VCaP (cell line): Measurements from ENCODE around the gene TAS2R7.
"Not testable (repeated sequence)": the region's sequence is repeated elsewhere in the genome, so short reads cannot be mapped to it uniquely, and the experiment has no call there.

Source experiments
- H3K27ac ChIP-seq: fragments of 450-650 bp; 2 replicates; pipeline ENCODE4 v1.5.1; 2017
- CTCF ChIP-seq: fragments of 450-650 bp; conservative IDR thresholded peaks from 2 replicates; pipeline ENCODE4 v1.5.1; 2017; ENCODE audit warnings: mild to moderate bottlenecking, moderate library complexity

TAS2R7 gene

DNA sequence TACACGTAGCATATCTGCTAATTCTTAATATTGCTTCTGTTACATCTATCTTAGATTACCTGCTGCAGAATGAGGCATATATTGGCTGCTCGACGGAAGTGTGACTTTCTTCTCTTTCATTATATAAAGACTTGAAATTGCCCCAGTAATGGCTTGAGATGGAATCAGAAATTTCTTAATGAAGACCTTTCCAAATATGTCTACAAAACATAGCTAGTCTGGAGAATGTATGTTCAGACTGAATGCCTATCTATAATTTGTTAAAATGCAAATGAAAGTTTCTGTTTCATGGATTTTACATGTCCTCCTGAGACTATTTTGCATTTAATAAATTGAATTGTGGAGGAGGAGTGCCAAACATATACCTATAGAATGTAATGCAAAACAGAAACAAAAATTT is 23.8 kb upstream of the TAS2R7 start, which contains the start of gene TAS2R10:
TSS of gene TAS2R10 (minus strand) at position 101 of the 400 bp plus-strand sequence. CDS start at position 12, 89 bp downstream.
- H3K27ac ChIP-seq = no peak within 1 kb of the TSS
- no peak for TF ChIP-seq CTCF

DNA sequence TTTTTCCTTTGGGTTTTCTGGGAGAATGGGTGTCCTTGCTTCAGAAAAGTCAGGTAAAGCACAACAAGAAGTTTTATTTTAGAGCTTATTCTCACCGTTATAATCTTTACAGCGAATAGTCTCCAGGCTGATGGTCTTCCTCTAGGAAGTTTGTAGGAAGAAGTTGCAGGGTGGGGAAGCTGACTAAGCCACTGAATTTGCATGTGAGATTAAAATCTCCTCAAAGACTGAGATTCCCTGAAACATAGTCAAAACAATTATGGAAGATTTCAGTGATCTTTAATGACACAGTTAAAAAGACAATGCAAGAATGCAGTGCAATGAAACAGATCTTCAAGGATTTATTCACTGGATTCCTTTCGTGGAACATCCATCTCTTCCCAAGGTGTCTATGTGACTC is 22.5 kb upstream of the TAS2R7 start:
- no peak overlapping the region for H3K27ac ChIP-seq
- TF ChIP-seq CTCF = no peak

DNA sequence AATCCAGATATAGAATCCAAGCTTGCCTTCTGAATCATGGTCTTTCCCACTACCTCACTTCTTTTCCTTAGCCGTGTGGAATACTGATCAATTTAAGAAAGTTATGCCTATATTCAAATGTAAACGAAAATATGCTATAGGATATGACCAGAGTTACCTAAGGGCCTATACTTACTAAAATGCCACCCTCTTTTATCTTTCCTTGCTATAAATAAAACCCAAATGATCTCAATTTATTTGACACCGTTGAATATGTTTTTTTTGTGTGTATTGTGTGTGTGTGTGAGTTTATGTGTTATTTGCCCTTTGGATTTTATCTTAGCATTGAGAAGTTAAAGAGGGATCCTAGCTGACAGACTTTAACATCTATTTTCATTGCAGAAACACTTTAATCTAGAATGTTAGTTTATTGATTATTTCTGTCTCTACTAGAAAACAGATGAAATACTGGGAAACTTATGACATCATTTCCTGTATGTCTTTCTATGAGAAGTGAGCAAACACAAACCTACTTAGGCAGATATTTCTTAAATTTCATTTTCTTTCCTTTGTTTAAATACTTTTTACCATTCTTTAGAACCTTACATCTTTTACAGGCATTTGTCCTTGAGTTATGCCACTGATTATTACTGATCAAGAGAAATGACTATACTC is 9.6 kb upstream of the TAS2R7 start:
- H3K27ac ChIP-seq = no peak overlapping the region
- TF ChIP-seq CTCF = no peak

DNA sequence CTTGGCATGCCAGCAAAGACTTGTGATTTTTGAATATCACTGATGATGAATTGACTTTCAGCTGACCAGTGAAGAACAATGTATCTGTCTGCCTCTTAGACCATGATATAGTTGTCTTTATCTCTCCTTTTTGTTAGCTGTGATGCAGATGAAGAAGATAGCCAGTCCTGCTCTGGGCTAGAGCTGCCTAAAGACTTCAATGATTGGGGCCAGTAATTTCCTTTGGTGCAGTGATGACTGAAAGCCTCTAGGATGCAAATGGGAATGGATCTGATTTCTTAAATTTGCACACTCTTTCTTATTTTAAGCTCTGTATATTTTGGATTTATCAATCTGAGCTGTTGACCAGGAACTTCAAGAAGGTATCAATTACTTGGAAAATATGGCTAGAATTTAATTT is 7.6 kb upstream of the TAS2R7 start, which contains the start of gene TAS2R9:
TSS of gene TAS2R9 (minus strand) at position 101 of the 400 bp plus-strand sequence. CDS start at position 8, 93 bp downstream.
- no peak within 1 kb of the TSS for H3K27ac ChIP-seq
- TF ChIP-seq CTCF = no peak

- no peak for TF ChIP-seq CTCF
- H3K27ac ChIP-seq = no peak within 1 kb of the TSS
These were observed 4.8 kb upstream of the TAS2R7 start, which contains the start of gene TAS2R8 for GRCh38 chr12:10807186-10807585. Gene TAS2R8, minus strand, starts transcription at chr12:10807286. Its CDS starts 306 bp downstream, at chr12:10806980.

DNA sequence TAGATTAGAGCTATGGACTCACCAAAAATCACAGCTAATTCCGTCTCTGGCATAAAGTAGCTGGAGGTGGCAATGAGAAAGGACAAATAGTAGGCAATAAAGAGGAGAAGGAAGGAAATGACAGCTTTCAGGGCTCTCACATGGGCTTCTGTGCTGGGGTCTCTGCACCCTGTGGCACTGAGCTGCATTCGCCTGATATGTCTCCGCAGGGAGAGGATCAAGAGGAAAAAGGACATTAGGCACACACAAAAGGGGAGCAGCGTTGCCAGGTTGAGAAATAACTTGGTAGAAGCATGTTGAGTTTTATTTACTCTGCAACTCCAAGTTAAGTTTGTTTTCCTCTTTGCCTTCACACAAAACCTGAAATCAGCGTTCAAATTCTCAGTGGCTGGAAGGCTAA is 686 bp downstream of the TAS2R7 start:
- H3K27ac ChIP-seq = no peak overlapping the region
- TF ChIP-seq CTCF = no peak

- H3K27ac ChIP-seq = no peak overlapping the region
- no peak for TF ChIP-seq CTCF
These were observed 8.2 kb downstream of the TAS2R7 start for GRCh38 chr12:10794222-10794621.

- H3K27ac ChIP-seq = not testable (repeated sequence)
These were observed 10.7 kb downstream of the TAS2R7 start for GRCh38 chr12:10791769-10792168.
